ENCODE data around the gene PROSER2. TPM values are rescaled to one million over a fixed set of nuclear protein-coding genes. Genes with fewer than 3 reads are reported as not detected.

PROSER2 gene
- total and polyA plus RNA-seq, 2 of the 13 experiments (the other 11 are each of a cell fraction or from before 2014, with no cell fraction given): 6.9 to 7.7 TPM

- no peak for TF ChIP-seq E2F5 (CRISPR knock-in tag; conservative IDR thresholded peaks at IDR 0.05)
- TF ChIP-seq JDP2 (CRISPR knock-in tag; IDR thresholded peaks at IDR 0.05; ENCODE audit: borderline replicate concordance): no peak
- TF ChIP-seq LBX2 (CRISPR knock-in tag; IDR thresholded peaks at IDR 0.05; ENCODE audit: borderline replicate concordance): no peak
- no peak for TF ChIP-seq ZNF160 (CRISPR knock-in tag; IDR thresholded peaks at IDR 0.05)
- no peak for TF ChIP-seq ZHX1 (CRISPR knock-in tag; IDR thresholded peaks at IDR 0.05; ENCODE audit: low read depth)
- TF ChIP-seq ZNF776 (CRISPR knock-in tag; IDR thresholded peaks at IDR 0.05): no peak
- TF ChIP-seq ZFX (CRISPR knock-in tag; IDR thresholded peaks at IDR 0.05; ENCODE audit: low read depth): no peak
- no peak for TF ChIP-seq ZBTB14 (CRISPR knock-in tag; IDR thresholded peaks at IDR 0.05)
Observed at GRCh38 chr10:11869219-11869618, 46.1 kb downstream of the PROSER2 start (continued).

All from HepG2 (cell line).